AG10803 (cell line): ENCODE measurements around the gene NDUFAF8.

Experiments used
- DNase-seq: peaks from one replicate; pipeline ENCODE4 v3.0.0; 2010; ENCODE audit warnings: low read depth
- H3K4me3 ChIP-seq: 2 replicates; pipeline ENCODE4 v1.5.1; 2011; ENCODE audit warnings: mild to moderate bottlenecking, low read length, control low read depth
- TF ChIP-seq, protein P1 (sequence below): conservative IDR thresholded peaks from 2 replicates; pipeline ENCODE4 v1.5.1; 2011; ENCODE audit warnings: mild to moderate bottlenecking, low read length, control low read depth, inconsistent platforms

Gene NDUFAF8

GRCh38 chr17:81250286-81251093 is 11.4 kb downstream of the NDUFAF8 start:
- no peak overlapping the region for H3K4me3 ChIP-seq
- no peak for DNase-seq
- TF ChIP-seq, protein P1, sequence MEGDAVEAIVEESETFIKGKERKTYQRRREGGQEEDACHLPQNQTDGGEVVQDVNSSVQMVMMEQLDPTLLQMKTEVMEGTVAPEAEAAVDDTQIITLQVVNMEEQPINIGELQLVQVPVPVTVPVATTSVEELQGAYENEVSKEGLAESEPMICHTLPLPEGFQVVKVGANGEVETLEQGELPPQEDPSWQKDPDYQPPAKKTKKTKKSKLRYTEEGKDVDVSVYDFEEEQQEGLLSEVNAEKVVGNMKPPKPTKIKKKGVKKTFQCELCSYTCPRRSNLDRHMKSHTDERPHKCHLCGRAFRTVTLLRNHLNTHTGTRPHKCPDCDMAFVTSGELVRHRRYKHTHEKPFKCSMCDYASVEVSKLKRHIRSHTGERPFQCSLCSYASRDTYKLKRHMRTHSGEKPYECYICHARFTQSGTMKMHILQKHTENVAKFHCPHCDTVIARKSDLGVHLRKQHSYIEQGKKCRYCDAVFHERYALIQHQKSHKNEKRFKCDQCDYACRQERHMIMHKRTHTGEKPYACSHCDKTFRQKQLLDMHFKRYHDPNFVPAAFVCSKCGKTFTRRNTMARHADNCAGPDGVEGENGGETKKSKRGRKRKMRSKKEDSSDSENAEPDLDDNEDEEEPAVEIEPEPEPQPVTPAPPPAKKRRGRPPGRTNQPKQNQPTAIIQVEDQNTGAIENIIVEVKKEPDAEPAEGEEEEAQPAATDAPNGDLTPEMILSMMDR, result no peak

DNA sequence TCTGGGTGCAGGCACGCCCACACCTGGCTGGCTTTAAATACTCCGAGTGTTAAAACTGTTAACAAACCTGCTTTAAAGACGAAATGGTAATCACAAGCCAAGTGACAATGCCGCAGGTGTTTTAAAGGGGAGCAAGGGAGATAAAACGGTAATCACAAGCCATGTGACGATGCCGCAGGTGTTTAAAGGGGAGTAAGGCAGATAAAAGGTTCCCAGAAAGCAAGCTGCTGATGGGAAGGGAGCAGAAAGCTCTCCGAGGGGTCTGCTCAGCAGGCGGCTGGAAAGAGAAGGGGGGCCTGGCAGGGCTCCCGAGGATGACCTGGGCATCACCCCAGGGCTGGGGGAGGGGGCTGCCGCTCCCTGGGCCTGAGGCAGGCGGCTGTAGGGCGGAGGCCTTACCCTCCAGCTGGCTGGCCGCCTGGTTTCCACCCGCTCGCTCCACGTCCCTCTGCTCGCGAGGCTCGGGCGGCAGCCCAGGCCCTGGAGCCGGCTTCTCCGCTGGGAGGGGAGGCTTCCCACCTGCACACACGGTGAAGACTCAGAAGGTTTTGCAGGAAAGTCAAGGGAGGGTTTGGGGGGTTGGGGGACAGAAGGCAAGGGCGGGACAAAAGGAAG is 12.1 kb downstream of the NDUFAF8 start:
- TF ChIP-seq, protein P1, result no peak
- no peak overlapping the region for H3K4me3 ChIP-seq

GRCh38 chr17:81251709-81252301 is 12.7 kb downstream of the NDUFAF8 start:
- TF ChIP-seq, protein P1, result no peak
- no peak overlapping the region for H3K4me3 ChIP-seq
- DNase-seq, result no peak

More for the DNA sequence above, 12.1 kb downstream of the NDUFAF8 start:
- no peak for DNase-seq

DNA sequence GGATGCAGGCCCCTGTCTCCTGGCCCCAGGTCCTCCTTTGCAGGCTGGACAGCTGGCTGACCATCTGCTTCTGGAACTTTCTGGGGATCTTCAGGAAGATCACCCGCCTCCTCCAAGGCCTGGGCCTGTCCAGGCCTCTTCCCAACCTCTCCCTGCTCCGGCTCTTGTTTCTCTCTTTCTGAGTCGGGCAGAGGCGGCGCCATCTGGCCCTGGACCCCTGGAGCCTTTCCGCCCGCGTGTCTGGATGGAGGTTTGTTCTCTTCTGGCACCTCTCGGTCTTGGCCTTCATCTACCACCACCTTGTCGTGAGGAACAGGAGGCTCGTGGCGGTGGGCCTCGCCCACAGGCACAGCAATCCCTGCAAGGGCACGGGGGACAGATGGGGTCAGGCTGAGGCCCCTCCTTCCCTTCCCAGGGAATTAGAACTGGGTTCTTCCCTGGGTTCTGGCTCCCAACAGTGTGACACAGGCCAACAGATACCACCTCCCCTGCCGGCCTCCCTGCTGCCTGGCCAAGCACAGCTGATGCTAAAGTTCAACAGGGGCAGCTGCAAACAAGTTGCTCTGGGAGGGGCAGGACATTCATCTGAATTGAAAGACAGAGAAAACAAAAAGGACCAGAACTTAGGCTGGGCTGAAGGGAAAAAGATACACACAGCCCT is 13.3 kb downstream of the NDUFAF8 start:
- TF ChIP-seq, protein P1, result no peak
- DNase-seq, result no peak
- no peak overlapping the region for H3K4me3 ChIP-seq

DNA sequence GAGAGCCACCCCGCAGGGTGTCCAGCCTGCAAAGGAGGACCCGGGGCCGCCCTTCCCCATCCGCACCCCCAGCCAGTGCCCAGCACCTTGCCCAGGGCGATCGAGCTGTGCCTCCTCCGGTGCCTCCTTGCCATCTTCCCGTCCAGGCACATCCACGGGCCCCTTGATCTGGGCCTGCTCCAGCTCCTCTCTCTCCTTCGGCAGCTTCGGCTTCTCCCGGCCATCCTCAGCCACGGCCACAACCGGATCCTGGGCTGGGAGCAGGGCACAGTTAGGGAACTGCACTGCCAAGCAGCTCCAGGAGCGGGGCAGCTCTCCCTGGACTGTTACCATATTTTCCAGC is 13.8 kb downstream of the NDUFAF8 start:
- TF ChIP-seq, protein P1, result no peak
- DNase-seq, result no peak
- no peak overlapping the region for H3K4me3 ChIP-seq

DNA sequence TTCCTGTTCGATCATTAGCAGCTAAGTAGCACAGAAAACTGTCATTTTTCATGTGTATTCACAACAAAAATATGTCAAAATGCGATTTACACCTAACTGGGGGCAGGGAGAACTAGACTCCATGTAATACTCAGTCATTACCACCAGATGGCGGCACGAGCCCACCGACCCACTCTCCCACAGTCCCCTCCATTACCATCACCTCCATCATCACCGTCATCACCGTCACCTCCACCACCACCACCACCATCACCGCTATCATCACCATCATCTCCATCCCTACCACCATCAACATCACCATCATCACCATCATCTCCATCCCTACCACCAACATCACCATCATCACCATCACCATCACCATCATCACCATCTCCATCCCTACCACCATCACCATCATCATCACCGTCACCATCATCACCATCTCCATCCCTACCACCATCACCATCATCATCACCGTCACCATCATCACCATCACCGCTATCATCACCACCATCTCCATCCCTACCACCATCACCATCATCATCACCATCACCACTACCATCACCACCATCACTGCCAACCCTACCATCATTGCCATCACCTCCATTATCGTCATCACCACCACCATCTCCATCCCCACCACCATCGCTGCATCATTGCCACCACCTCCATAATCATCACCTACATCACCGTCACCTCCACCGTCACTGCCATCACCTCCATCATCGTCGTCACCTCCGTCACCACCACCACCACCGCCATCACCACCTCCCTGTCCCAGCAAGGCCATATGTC is 14.4 kb downstream of the NDUFAF8 start:
- peak; percentile 23 for DNase-seq
- TF ChIP-seq, protein P1, result peak; percentile 73

More for the DNA sequence above, 14.4 kb downstream of the NDUFAF8 start:
- no peak overlapping the region for H3K4me3 ChIP-seq
